Vagina (tissue), 2 donors: ENCODE data around the gene SLC29A3. TPM values are rescaled to one million over a fixed set of nuclear protein-coding genes. Genes with fewer than 3 reads are reported as not detected.

Source experiments
- DNase-seq, 2 donors: peaks; one replicate each; pipeline ENCODE4 v3.0.0-alpha.2; 2017; ENCODE audit errors: extremely low spot score in 2 of 2
- H3K27ac ChIP-seq: fragments of 200-600 bp; sonication (generic); one replicate; pipeline ENCODE4 v1.5.1; 2019
- H3K27me3 ChIP-seq: fragments of 200-600 bp; sonication (generic); one replicate; pipeline ENCODE4 v1.5.1; 2019
- H3K36me3 ChIP-seq, 2 donors: fragments of 200-600 bp; sonication (generic); one replicate each; pipeline ENCODE4 v1.5.1; 2017 to 2019
- H3K4me1 ChIP-seq: fragments of 200-600 bp; sonication (generic); one replicate; pipeline ENCODE4 v1.5.1; 2019
- H3K4me3 ChIP-seq, 2 donors: fragments of 200-600 bp; sonication (generic); 1 replicate in 1 of 2; 2 replicates in 1 of 2; pipeline ENCODE4 v1.5.1; 2016 to 2019
- H3K9me3 ChIP-seq: fragments of 200-600 bp; sonication (generic); one replicate; pipeline ENCODE4 v1.5.1; 2019
- POLR2A ChIP-seq, 2 donors: fragments of 450-650 bp; IDR thresholded peaks; one replicate each; pipeline ENCODE4 v1.6.1; 2017; ENCODE audit warnings: antibody characterized with exemption in 2 of 2, mild to moderate bottlenecking in 2 of 2, moderate library complexity in 2 of 2
- POLR2AphosphoS5 ChIP-seq, 2 donors: sonication (generic); formaldehyde crosslinking; IDR thresholded peaks; one replicate each; pipeline ENCODE4 v1.9.0; 2017; ENCODE audit warnings: antibody characterized with exemption in 2 of 2, mild to moderate bottlenecking in 2 of 2, low read depth in 1 of 2; ENCODE audit not compliant: insufficient read depth in 1 of 2
- intact Hi-C: fragments of 100-400 bp; cut with DNase I; formaldehyde crosslinking; loops from one replicate; pipeline ENCODE4 v1.15.1; 2023
- total RNA-seq: library from RNA; depleted of rRNA; stranded (reverse); fragments of >200 nt; gene quantifications from one replicate; pipeline ENCODE4 v1.2.3, GENCODE V29; 2016
- TF ChIP-seq, protein P1 (sequence below), 3 experiments: fragments of 450-650 bp in 2 of 3; fragments of 200-600 bp in 1 of 3; sonication (generic) in 1 of 3; IDR thresholded peaks; one replicate each; pipeline ENCODE4 v1.5.1; 2017 to 2019; ENCODE audit warnings: antibody characterized with exemption in 3 of 3, mild to moderate bottlenecking in 2 of 3, moderate library complexity in 2 of 3

SLC29A3 gene
- total RNA-seq, 1 donor from 2014 or later = 7.6 TPM

DNA sequence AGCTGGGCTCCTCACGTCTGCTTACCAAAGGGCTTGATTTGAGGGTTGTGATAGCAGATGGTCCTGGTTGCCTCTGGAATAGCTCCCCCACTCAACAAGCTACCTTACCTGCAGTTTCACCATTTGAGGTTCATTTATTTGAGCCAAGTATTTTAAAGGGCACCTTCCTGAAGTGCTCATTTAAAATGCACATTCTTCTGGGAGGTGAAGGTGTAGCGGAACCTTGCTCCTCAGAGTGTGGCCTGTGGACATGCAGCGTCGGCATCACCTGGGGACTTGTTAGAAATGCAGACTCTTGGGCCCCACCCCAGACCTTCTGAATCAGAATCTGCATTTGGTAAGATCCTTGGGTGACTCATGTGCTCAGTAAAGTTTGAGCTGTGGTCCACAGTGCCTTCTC is 79.9 kb downstream of the SLC29A3 start:
- intact Hi-C loops = loop anchor here (5.0 to 10.0 kb wide), 3 partner anchors 173 to 406 kb away; no protein-coding TSS in a partner anchor
- DNase-seq = peak in 1 of 2 donors; percentile 55
- TF ChIP-seq POLR2AphosphoS5 (IDR thresholded peaks at IDR 0.05; ENCODE audit: insufficient read depth in 1 of 2, low read depth in 1 of 2) (no peak), POLR2A (IDR thresholded peaks at IDR 0.05) (no peak)
- TF ChIP-seq, protein P1, sequence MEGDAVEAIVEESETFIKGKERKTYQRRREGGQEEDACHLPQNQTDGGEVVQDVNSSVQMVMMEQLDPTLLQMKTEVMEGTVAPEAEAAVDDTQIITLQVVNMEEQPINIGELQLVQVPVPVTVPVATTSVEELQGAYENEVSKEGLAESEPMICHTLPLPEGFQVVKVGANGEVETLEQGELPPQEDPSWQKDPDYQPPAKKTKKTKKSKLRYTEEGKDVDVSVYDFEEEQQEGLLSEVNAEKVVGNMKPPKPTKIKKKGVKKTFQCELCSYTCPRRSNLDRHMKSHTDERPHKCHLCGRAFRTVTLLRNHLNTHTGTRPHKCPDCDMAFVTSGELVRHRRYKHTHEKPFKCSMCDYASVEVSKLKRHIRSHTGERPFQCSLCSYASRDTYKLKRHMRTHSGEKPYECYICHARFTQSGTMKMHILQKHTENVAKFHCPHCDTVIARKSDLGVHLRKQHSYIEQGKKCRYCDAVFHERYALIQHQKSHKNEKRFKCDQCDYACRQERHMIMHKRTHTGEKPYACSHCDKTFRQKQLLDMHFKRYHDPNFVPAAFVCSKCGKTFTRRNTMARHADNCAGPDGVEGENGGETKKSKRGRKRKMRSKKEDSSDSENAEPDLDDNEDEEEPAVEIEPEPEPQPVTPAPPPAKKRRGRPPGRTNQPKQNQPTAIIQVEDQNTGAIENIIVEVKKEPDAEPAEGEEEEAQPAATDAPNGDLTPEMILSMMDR (IDR thresholded peaks at IDR 0.05) = no peak
- Histone ChIP-seq H3K27ac (no peak overlapping the region), H3K4me3 (no peak overlapping the region), H3K4me1 (peaks cover 13% of the 10 kb centered on the region), H3K36me3 (no peaks in the 10 kb centered on the region), H3K27me3 (no peaks in the 10 kb centered on the region), H3K9me3 (no peaks in the 10 kb centered on the region)

DNA sequence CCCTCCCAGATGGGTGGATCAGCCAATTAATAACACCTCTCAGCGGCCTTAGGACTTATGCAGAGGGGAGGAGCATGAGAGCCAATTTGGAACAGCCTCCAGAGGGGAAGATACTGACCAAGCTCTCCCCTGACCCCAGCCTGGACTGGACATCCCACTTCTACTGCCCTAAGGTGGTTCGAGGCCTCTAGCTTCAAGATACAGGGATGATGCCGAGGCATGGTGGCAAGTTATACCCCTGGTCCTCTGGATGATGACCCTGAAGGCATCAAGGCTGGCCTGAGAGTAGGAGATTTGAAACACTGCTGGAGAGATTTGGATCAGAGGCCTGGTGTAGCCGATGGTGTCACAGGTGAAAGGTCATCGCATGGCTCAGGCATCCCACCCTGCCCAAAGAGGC is 80.9 kb downstream of the SLC29A3 start:
- peak in 1 of 2 donors; percentile 79 for DNase-seq
- Histone ChIP-seq H3K4me1 (peaks cover 13% of the 10 kb centered on the region), H3K36me3 (no peaks in the 10 kb centered on the region), H3K4me3 (no peak overlapping the region), H3K27me3 (no peaks in the 10 kb centered on the region), H3K9me3 (no peaks in the 10 kb centered on the region), H3K27ac (no peak overlapping the region)
- TF ChIP-seq, protein P1 (IDR thresholded peaks at IDR 0.05) = no peak
- TF ChIP-seq POLR2AphosphoS5 (IDR thresholded peaks at IDR 0.05; ENCODE audit: insufficient read depth in 1 of 2, low read depth in 1 of 2) = no peak
- no peak for TF ChIP-seq POLR2A (IDR thresholded peaks at IDR 0.05)
- intact Hi-C loops = loop anchor here (5.0 to 10.0 kb wide), 3 partner anchors 172 to 405 kb away; no protein-coding TSS in a partner anchor

DNA sequence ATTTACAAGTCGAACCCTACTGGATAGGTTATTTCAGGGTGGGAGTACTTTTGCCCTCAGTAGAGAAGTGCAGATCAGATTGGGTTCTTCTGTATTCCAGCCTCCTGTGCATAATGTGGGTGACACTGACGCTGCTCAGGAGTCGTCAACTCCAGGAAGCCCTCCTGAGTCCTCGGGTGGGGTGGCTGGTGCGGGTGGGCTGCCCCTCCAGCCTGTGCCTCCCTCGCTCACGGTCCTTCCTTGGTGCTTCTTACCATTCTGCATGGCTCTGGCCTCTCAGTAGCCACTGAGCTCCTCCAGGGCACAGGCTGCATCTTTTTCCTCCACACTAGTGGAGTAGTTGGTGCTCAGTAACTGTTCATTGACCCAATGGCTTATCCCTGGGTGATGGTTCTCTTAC is 82.0 kb downstream of the SLC29A3 start:
- peak in 1 of 2 donors; percentile 43 for DNase-seq
- Histone ChIP-seq H3K4me1 (peaks cover 13% of the 10 kb centered on the region), H3K9me3 (no peaks in the 10 kb centered on the region), H3K27ac (no peak overlapping the region), H3K4me3 (no peak overlapping the region), H3K36me3 (no peaks in the 10 kb centered on the region), H3K27me3 (no peaks in the 10 kb centered on the region)
- TF ChIP-seq POLR2A (IDR thresholded peaks at IDR 0.05) = no peak
- no peak for TF ChIP-seq POLR2AphosphoS5 (IDR thresholded peaks at IDR 0.05; ENCODE audit: insufficient read depth in 1 of 2, low read depth in 1 of 2)
- TF ChIP-seq, protein P1 (IDR thresholded peaks at IDR 0.05) = no peak
- intact Hi-C loops = no loop called here

DNA sequence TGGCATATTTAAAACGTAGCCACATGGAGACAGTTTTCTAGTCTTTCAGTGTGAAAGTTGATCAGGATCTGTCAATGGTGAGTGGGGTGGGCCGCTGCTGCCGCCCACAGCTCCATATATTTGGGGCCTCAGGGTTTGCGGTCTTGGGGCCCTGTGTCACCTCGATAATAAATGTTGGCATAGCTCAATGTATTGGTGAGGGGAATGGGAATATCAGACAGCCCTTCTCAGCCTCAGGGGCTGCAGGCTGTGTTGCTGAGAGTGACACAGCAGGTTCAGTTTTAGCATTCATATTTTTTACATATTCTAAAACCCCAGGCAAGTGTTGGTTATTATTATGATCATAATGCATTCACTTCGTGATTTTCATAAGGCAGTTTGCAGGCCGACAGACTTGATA is 82.9 kb downstream of the SLC29A3 start:
- H3K27ac ChIP-seq = no peak overlapping the region
- intact Hi-C loops = no loop called here
- H3K9me3 ChIP-seq = no peaks in the 10 kb centered on the region
- no peaks in the 10 kb centered on the region for H3K36me3 ChIP-seq
- H3K27me3 ChIP-seq = no peaks in the 10 kb centered on the region
- H3K4me3 ChIP-seq = no peak overlapping the region
- DNase-seq = peak in 1 of 2 donors; percentile 82
- peaks cover 13% of the 10 kb centered on the region for H3K4me1 ChIP-seq
- TF ChIP-seq, protein P1 (IDR thresholded peaks at IDR 0.05) = no peak
- TF ChIP-seq POLR2AphosphoS5 (IDR thresholded peaks at IDR 0.05; ENCODE audit: insufficient read depth in 1 of 2, low read depth in 1 of 2) (no peak), POLR2A (IDR thresholded peaks at IDR 0.05) (no peak)

GRCh38 chr10:71404503-71405295 is 85.6 kb downstream of the SLC29A3 start:
- intact Hi-C loops = no loop called here
- TF ChIP-seq POLR2A (IDR thresholded peaks at IDR 0.05) = no peak
- TF ChIP-seq, protein P1 (IDR thresholded peaks at IDR 0.05) = no peak
- no peak for TF ChIP-seq POLR2AphosphoS5 (IDR thresholded peaks at IDR 0.05; ENCODE audit: insufficient read depth in 1 of 2, low read depth in 1 of 2)
- Histone ChIP-seq H3K4me1 (no peaks in the 10 kb centered on the region), H3K4me3 (no peak overlapping the region), H3K9me3 (no peaks in the 10 kb centered on the region), H3K27ac (no peak overlapping the region), H3K36me3 (no peaks in the 10 kb centered on the region), H3K27me3 (no peaks in the 10 kb centered on the region)
- DNase-seq = peak in 1 of 2 donors; percentile 37
